Right ventricle myocardium inferior (tissue), 1 donor: ENCODE results near the gene RMC1. TPM values are rescaled to one million over a fixed set of nuclear protein-coding genes. Genes with fewer than 3 reads are reported as not detected.
"Not testable (repeated sequence)": the region's sequence is repeated elsewhere in the genome, so short reads cannot be mapped to it uniquely, and the experiment has no call there.

ENCODE experiments used
- ATAC-seq: fragments of 200-7000 bp; cut with Tn5 transposase; one replicate; pipeline ENCODE4 v1.9.1; 2020; ENCODE audit warnings: mild to moderate bottlenecking, moderate library complexity
- DNase-seq: peaks from one replicate; pipeline ENCODE4 v3.0.0; 2021; ENCODE audit errors: missing footprints
- intact Hi-C: fragments of 100-400 bp; cut with DNase I; formaldehyde crosslinking; loops from one replicate; pipeline ENCODE4 v1.11.0; 2022
- total RNA-seq: library from RNA; stranded (reverse); fragmentation: NEBNext Ultra II Directional; extraction: Animal tissue kit (Norgen Biotek cat#: 25700); gene quantifications from one replicate; pipeline ENCODE4 v1.2.1, GENCODE V29; 2021
- donor health status: DM: no; HTN: yes; CAD: no; lungs with severe emphysema.

RMC1 gene
- total RNA-seq, 1 donor from 2014 or later: 13.0 TPM

- intact Hi-C loops: no loop called here
- DNase-seq (no peak), ATAC-seq (no peak)
These were observed 68.7 kb downstream of the RMC1 start for GRCh38 chr18:23572012-23572411.

DNA sequence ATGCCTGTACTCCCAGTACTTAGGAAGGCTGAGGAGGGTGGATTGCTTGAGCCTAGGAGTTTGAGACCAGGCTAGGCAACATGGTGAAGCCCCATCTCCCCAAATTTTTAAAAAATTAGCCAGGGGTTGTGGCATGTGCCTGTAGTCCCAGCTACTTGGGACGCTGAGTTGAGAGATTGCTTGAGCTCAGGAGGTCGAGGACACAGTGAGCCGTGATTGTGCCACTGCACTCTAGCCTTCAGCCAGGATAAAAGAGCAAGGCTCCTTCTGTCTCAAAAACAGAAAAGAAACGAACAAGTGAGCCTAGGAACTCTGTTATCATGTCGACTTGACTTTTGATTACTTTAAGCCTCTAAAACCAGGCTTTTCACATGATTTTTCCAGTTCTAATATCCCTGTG lies 69.3 kb downstream of the RMC1 start:
- intact Hi-C loops: no loop called here
- ATAC-seq (no peak), DNase-seq (no peak)

- ATAC-seq: no peak
- DNase-seq: no peak
- intact Hi-C loops: no loop called here
These were observed 69.7 kb downstream of the RMC1 start for GRCh38 chr18:23573020-23573419.

DNA sequence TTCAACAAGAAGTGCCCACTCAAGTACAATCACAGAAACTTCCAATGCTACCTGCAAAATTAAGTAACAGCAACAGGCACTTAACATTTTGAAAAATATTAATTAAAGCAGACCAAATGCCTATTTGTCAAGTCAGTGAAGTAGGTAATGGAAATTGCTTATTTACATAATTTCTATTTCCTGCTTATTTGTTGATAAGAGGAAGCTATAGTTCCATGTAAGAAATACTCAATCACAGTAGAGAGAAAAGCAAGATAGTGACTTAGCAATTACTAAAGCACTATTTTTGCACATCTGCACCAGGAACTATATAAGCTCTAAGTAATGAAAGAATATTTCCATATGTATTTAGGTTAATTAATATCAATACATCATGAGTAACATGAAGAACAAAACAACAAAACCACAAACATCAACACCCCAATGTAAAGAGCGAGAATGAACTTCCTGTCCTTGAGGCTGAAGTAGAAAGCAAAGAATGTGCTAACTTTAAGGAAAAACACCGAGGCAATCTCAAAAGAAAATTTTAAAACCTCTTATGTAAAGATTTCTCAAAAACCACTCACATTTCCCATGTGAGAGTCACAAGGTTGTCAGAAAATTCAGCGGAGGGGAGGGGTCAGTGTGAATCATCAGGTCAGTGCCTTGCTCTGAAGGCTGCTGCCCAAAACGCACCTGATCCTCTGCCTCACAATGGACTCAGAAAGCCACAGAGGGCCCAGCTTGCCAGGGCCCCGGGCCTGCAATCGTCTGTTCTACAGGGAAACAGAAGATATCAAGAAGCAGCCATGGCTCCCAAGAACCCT lies 70.5 kb downstream of the RMC1 start:
- intact Hi-C loops: no loop called here
- DNase-seq (no peak), ATAC-seq (no peak)

DNA sequence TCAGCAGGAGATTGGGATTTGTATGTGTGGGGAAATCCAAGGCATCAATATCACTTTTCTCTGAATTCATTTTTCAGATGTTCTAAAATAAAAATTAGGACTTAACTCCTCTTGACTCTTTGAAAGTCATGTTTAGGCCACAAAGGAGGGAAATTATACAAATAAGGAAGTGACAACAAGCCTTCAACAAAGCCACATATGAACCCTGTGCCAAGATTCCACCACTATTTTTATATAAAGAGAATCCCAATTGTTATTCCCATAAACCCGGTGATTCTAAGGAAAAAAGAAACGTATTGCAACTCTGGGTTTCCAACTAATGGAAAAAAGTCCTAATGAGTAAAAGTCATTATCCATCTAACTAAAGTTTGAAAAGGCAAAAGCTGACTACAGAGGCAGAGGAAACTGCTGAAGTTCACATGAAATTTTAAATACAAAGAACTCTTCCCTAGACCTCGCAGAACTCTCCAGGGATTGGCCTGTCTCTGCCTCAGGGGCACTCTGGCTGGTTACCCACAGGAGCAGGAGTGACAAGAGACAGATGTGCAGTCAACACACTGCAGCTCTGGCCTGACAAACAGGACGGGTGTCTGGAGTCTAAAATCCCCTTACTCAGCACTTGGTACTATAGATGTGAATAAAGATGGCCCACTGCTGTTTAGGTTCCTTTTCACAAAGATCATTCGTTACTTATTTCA lies 71.4 kb downstream of the RMC1 start:
- DNase-seq: no peak
- intact Hi-C loops: no loop called here
- no peak for ATAC-seq

DNA sequence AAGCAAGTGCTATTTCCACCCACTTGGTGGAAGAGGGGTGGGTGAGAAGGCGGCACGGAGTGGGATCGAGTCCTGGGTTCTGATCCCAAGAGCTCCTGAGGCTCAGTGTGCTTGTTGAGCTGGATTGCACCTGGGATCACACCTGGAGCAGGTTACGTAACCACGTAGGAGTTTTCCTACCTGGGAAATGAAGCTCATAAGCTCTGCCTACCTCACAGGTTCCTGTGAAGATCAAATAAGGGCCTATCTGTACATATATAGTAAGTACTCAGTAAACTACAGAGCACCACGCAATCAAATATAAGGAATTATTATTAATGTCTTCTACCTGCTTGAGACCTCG lies 72.0 kb downstream of the RMC1 start:
- intact Hi-C loops: no loop called here
- no peak for ATAC-seq
- DNase-seq: no peak

DNA sequence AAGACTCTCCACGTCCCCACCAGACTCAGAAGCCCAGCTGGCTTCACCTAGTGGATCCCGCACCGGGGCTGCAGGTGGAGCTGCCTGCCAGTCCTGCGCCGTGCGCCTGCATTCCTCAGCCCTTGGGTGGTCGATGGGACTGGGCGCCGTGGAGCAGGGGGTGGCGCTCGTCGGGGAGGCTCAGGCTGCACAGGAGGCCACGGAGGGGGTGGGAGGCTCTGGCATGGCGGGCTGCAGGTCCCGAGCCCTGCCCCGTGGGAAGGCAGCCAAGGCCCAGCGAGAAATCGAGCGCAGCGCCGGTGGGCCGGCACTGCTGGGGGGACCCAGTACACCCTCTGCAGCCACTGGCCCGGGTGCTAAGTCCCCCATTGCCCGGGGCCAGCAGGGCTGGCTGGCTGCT lies 74.2 kb downstream of the RMC1 start:
- DNase-seq, ATAC-seq, intact Hi-C loops: not testable (repeated sequence)

- ATAC-seq (no peak), DNase-seq (no peak)
- intact Hi-C loops: no loop called here
These were observed 74.9 kb downstream of the RMC1 start for GRCh38 chr18:23578067-23578701.

GRCh38 chr18:23578891-23579653 lies 75.8 kb downstream of the RMC1 start:
- intact Hi-C loops: no loop called here
- ATAC-seq (peak; percentile 42), DNase-seq (no peak)

- intact Hi-C loops: no loop called here
- ATAC-seq: no peak
- DNase-seq: no peak
These were observed 77.5 kb downstream of the RMC1 start for GRCh38 chr18:23580677-23581367.

Other genes starting within 250 kb of the RMC1 start
- gene RIOK3, start 50.2 kb upstream of the RMC1 start, total RNA-seq: 49.3 TPM
- gene NPC1, start 83.0 kb downstream of the RMC1 start, total RNA-seq: 10.9 TPM
- 6.8 TPM for gene ANKRD29, start 159.4 kb downstream of the RMC1 start, total RNA-seq
- gene LAMA3, start 185.9 kb downstream of the RMC1 start, total RNA-seq: 4.1 TPM